Peyer's patch (tissue), 4 donors: Measurements from ENCODE around the gene C16orf90. TPM values are rescaled to one million over a fixed set of nuclear protein-coding genes. Genes with fewer than 3 reads are reported as not detected.

Source experiments
- DNase-seq, 3 donors: peaks; one replicate each; pipeline ENCODE4 v3.0.0-alpha.2; 2017 to 2019
- H3K27ac ChIP-seq, 4 donors: fragments of 200-600 bp; sonication (generic); one replicate each; pipeline ENCODE4 v1.5.1; 2016 to 2019
- H3K27me3 ChIP-seq, 2 donors: fragments of 200-600 bp; sonication (generic); one replicate each; pipeline ENCODE4 v1.5.1; 2019
- H3K36me3 ChIP-seq, 3 donors: fragments of 200-600 bp; sonication (generic); one replicate each; pipeline ENCODE4 v1.5.1; 2016 to 2019
- H3K4me1 ChIP-seq, 4 donors: fragments of 200-600 bp; sonication (generic); one replicate each; pipeline ENCODE4 v1.5.1; 2016 to 2019
- H3K4me3 ChIP-seq, 4 donors: fragments of 200-600 bp; sonication (generic); 1 replicate in 3 of 4; 2 replicates in 1 of 4; pipeline ENCODE4 v1.5.1; 2016 to 2019; ENCODE audit warnings: mild to moderate bottlenecking in 1 of 4
- H3K9me3 ChIP-seq, 4 donors: fragments of 200-600 bp; sonication (generic); one replicate each; pipeline ENCODE4 v1.5.1; 2016 to 2019; ENCODE audit warnings: mild to moderate bottlenecking in 1 of 4
- POLR2A ChIP-seq, 2 donors: fragments of 450-650 bp; IDR thresholded peaks; one replicate each; pipeline ENCODE4 v1.5.1; 2017; ENCODE audit warnings: antibody characterized with exemption in 2 of 2, mild to moderate bottlenecking in 2 of 2, moderate library complexity in 2 of 2
- total RNA-seq, 4 donors: library from RNA; depleted of rRNA; stranded (reverse); fragments of >200 nt; gene quantifications; one replicate each; pipeline ENCODE4 v1.1.0, GENCODE V29; 2016
- TF ChIP-seq, protein P1 (sequence below), 6 experiments: fragments of 450-650 bp in 4 of 6; fragments of 200-600 bp in 2 of 6; sonication (generic) in 1 of 6; IDR thresholded peaks; one replicate each; pipeline ENCODE4 v1.5.1; 2017 to 2019; ENCODE audit warnings: antibody characterized with exemption in 6 of 6, mild to moderate bottlenecking in 3 of 6, moderate library complexity in 1 of 6

C16orf90 gene
- total RNA-seq, 4 donors from 2014 or later = not detected

DNA sequence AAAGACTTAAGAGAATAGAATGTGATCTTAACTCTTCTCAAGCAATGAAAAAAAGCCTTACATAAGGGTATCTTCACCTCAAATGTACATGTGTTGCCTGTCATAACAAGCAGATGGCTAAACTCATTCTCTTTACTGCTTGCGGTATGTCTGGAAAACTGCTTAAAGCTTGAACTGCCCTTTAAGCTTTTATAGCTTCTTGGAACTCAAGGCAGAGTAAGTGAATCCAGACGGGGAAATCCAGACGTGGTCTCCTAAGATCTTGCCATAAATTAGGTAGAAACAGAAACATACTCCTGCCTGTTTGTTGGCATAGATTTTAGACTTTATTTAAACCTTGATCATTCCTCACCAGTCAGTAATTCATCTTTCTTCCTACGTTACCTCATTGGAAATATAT is 25.1 kb upstream of the C16orf90 start:
- Histone ChIP-seq H3K36me3 (peaks cover 0 to 68% (median 0%) of the 10 kb centered on the region in 3 donors), H3K27ac (peak overlapping the region in 1 of 4 donors; percentile 49), H3K4me1 (no peaks in the 10 kb centered on the region), H3K4me3 (no peak overlapping the region), H3K27me3 (no peaks in the 10 kb centered on the region), H3K9me3 (no peaks in the 10 kb centered on the region)
- TF ChIP-seq POLR2A (IDR thresholded peaks at IDR 0.05) = no peak
- TF ChIP-seq, protein P1, sequence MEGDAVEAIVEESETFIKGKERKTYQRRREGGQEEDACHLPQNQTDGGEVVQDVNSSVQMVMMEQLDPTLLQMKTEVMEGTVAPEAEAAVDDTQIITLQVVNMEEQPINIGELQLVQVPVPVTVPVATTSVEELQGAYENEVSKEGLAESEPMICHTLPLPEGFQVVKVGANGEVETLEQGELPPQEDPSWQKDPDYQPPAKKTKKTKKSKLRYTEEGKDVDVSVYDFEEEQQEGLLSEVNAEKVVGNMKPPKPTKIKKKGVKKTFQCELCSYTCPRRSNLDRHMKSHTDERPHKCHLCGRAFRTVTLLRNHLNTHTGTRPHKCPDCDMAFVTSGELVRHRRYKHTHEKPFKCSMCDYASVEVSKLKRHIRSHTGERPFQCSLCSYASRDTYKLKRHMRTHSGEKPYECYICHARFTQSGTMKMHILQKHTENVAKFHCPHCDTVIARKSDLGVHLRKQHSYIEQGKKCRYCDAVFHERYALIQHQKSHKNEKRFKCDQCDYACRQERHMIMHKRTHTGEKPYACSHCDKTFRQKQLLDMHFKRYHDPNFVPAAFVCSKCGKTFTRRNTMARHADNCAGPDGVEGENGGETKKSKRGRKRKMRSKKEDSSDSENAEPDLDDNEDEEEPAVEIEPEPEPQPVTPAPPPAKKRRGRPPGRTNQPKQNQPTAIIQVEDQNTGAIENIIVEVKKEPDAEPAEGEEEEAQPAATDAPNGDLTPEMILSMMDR (IDR thresholded peaks at IDR 0.05) = no peak
- no peak for DNase-seq

DNA sequence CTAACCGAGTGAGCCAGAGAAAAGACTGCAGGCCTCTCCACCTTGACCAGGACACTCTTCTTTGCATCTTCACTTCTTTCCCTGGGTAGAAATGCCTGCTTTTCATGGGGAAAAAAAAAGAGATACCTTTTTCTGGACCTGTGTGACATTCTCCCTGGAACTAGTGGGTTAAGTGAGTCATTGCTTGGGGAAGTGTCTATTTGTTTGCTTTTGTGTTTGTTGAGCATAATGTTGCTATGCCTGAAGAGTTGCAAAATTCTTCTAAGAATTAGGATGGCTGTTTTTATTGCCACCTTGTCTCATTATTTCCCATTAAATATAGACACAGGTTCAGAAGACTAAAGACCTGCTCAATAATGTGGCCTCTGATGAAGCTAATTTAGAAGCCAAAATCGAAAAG is 24.3 kb upstream of the C16orf90 start:
- H3K27ac ChIP-seq = no peak overlapping the region
- H3K9me3 ChIP-seq = no peaks in the 10 kb centered on the region
- TF ChIP-seq, protein P1 (IDR thresholded peaks at IDR 0.05) = no peak
- TF ChIP-seq POLR2A (IDR thresholded peaks at IDR 0.05) = no peak
- no peaks in the 10 kb centered on the region for H3K4me1 ChIP-seq
- peaks cover 0 to 73% (median 0%) of the 10 kb centered on the region in 3 donors for H3K36me3 ChIP-seq
- no peak overlapping the region for H3K4me3 ChIP-seq
- H3K27me3 ChIP-seq = no peaks in the 10 kb centered on the region
- DNase-seq = no peak

DNA sequence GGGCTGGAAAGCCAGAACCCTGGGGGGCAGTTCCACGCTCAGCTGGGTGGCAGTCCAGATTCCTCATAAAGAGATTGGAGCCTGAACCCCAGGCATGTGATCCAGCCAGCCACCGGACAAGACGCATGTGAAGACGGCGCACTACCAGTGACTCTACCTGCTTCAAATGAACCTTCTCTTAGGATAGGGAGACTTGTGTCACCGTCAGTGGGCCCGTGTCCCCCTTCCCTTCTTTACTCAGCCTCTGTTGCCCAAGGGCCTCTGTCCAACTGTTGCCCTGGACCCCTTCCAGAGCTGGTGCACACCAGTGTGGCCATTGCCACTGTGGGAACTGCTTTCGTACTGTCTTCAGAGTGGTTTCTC is 23.7 kb upstream of the C16orf90 start:
- TF ChIP-seq, protein P1 (IDR thresholded peaks at IDR 0.05) = no peak
- no peak for TF ChIP-seq POLR2A (IDR thresholded peaks at IDR 0.05)
- no peak overlapping the region for H3K27ac ChIP-seq
- H3K4me1 ChIP-seq = no peaks in the 10 kb centered on the region
- H3K4me3 ChIP-seq = no peak overlapping the region
- no peaks in the 10 kb centered on the region for H3K27me3 ChIP-seq
- peak in 1 of 3 donors; percentile 35 for DNase-seq
- peaks cover 0 to 76% (median 0%) of the 10 kb centered on the region in 3 donors for H3K36me3 ChIP-seq
- H3K9me3 ChIP-seq = no peaks in the 10 kb centered on the region

DNA sequence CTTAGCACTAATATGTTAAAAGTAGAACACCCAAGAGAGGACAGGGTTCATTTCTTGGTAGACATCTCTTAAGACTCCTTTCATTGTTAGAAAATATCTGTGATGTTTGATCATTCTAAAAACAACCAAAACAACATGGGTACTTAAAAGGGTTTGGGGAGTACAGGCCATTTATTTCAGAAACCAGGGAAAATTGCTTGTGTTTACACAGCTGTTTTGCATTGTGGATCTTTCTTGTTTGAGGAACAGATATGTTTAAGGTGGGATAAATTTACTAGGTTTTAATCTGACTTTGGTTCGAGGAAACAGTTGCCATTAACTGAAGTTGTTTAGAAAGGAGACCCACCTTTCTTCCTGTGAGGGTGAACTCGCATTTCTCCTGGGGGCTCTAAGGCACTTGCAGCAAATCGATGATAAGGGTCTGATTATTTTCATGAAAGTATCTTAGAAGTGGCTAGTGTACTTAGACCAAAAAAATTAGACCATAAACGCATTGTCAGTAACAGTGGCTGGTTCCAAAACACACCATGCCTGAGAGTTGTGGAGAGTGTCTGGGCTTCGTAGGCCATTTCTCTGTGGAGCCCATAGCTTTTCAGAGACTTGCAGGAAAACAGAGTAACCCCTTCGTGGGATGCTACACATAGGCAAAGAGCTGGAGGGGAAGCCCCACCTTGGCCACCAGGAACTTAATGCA is 23.1 kb upstream of the C16orf90 start:
- Histone ChIP-seq H3K9me3 (no peaks in the 10 kb centered on the region), H3K27me3 (no peaks in the 10 kb centered on the region), H3K27ac (no peak overlapping the region), H3K4me1 (no peaks in the 10 kb centered on the region), H3K4me3 (no peak overlapping the region), H3K36me3 (peaks cover 0 to 76% (median 0%) of the 10 kb centered on the region in 3 donors)
- no peak for DNase-seq
- no peak for TF ChIP-seq POLR2A (IDR thresholded peaks at IDR 0.05)
- TF ChIP-seq, protein P1 (IDR thresholded peaks at IDR 0.05) = no peak

DNA sequence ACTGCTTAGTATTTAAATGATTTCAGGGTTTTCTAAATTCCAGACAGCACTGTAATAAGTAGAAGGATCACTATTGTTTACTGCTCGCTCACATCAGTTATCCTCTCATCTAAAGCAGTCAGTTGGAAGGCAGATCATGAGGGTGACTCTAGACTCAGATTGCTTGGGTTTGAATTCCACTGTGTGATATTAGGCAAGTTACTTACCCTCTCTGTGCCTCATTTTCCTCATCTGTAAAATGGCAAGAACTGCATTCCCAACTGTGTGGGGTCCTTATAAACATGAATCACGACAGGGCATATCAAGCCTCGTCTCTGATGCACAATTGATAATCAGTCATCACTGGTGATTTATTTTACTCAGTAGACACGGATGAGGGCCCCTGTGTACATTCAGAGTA is 20.6 kb upstream of the C16orf90 start:
- Histone ChIP-seq H3K36me3 (peaks cover 0 to 83% (median 0%) of the 10 kb centered on the region in 3 donors), H3K4me1 (no peaks in the 10 kb centered on the region), H3K27ac (no peak overlapping the region), H3K4me3 (no peak overlapping the region), H3K27me3 (no peaks in the 10 kb centered on the region), H3K9me3 (no peaks in the 10 kb centered on the region)
- no peak for TF ChIP-seq POLR2A (IDR thresholded peaks at IDR 0.05)
- TF ChIP-seq, protein P1 (IDR thresholded peaks at IDR 0.05) = no peak
- DNase-seq = no peak
